HCT116 (cell line): ENCODE data around the gene SOCS3.

ENCODE experiments used
- ATF3 ChIP-seq: IDR thresholded peaks from 2 replicates; pipeline ENCODE4 v1.6.1; 2012
- CEBPB ChIP-seq: IDR thresholded peaks from 2 replicates; pipeline ENCODE4 v1.6.1; 2012; ENCODE audit warnings: low read depth
- CTCF ChIP-seq, 3 experiments: fragments of 200-600 bp in 1 of 3; sonication (generic) in 1 of 3; IDR thresholded peaks in 2 of 3; conservative IDR thresholded peaks in 1 of 3; 2 replicates each; pipeline ENCODE4 v1.5.1; 2012 to 2017; ENCODE audit warnings: low read depth in 2 of 3, low read length in 2 of 3, antibody characterized with exemption in 1 of 3, borderline replicate concordance in 1 of 3, control low read depth in 1 of 3, mild to moderate bottlenecking in 1 of 3, mixed read lengths in 1 of 3, mixed run types in 1 of 3, moderate library complexity in 1 of 3; ENCODE audit not compliant: insufficient read depth in 1 of 3
- EGR1 ChIP-seq: IDR thresholded peaks from 2 replicates; pipeline ENCODE4 v1.6.1; 2012; ENCODE audit warnings: low read depth
- ELF1 ChIP-seq: IDR thresholded peaks from 2 replicates; pipeline ENCODE4 v1.6.1; 2012; ENCODE audit warnings: low read depth, borderline replicate concordance
- EZH2 ChIP-seq: fragments of 200-600 bp; sonication (generic); IDR thresholded peaks from 2 replicates; pipeline ENCODE4 v1.6.1; 2017; ENCODE audit warnings: antibody characterized with exemption, mixed run types
- MAX ChIP-seq: IDR thresholded peaks from 2 replicates; pipeline ENCODE4 v1.6.1; 2012
- POLR2A ChIP-seq: IDR thresholded peaks from 2 replicates; pipeline ENCODE4 v1.7.0; 2011; ENCODE audit warnings: borderline replicate concordance; ENCODE audit not compliant: insufficient read depth, insufficient read length; ENCODE audit errors: extremely low read depth
- POLR2AphosphoS5 ChIP-seq: IDR thresholded peaks from 2 replicates; pipeline ENCODE4 v1.6.1; 2011; ENCODE audit warnings: mild to moderate bottlenecking, low read depth, low read length, moderate library complexity
- RAD21 ChIP-seq: IDR thresholded peaks from 2 replicates; pipeline ENCODE4 v1.6.1; 2012; ENCODE audit warnings: low read depth, mild to moderate bottlenecking
- SP1 ChIP-seq: IDR thresholded peaks from 2 replicates; pipeline ENCODE4 v1.6.1; 2012; ENCODE audit warnings: low read depth

- TF ChIP-seq RAD21 = no peak
- no peak for TF ChIP-seq SP1
- TF ChIP-seq EZH2 = no peak
- TF ChIP-seq CTCF (IDR thresholded peaks at IDR 0.05 in 2 of 3, conservative IDR thresholded peaks at IDR 0.05 in 1 of 3; ENCODE audit: borderline replicate concordance in 1 of 3, insufficient read depth in 1 of 3, low read depth in 2 of 3, low read length in 2 of 3) = no peak
- TF ChIP-seq POLR2A = no peak
- TF ChIP-seq POLR2AphosphoS5 = no peak
- TF ChIP-seq CEBPB = no peak
- no peak for TF ChIP-seq EGR1
- TF ChIP-seq ATF3 = no peak
- TF ChIP-seq MAX = no peak
- no peak for TF ChIP-seq ELF1
These were observed 28.4 kb upstream of the SOCS3 start for GRCh38 chr17:78387977-78388941.
